Measurements from ENCODE around the gene MYRF. TPM values are rescaled to one million over a fixed set of nuclear protein-coding genes. Genes with fewer than 3 reads are reported as not detected.

The MYRF gene
- total RNA-seq, 1 donor from 2014 or later, result 1.6 TPM

GRCh38 chr11:61774411-61774810 is 22.0 kb downstream of the MYRF start:
- Mint-ChIP-seq H3K27ac (ENCODE audit: unreplicated experiment) (no peak overlapping the region), H3K27me3 (ENCODE audit: low read depth) (no peaks in the 10 kb centered on the region), H3K4me3 (ENCODE audit: unreplicated experiment) (no peak overlapping the region), H3K36me3 (ENCODE audit: low read depth) (no peaks in the 10 kb centered on the region), H3K4me1 (ENCODE audit: low read depth) (no peaks in the 10 kb centered on the region), H3K9me3 (ENCODE audit: low read depth) (no peaks in the 10 kb centered on the region)
- no peak for TF ChIP-seq CTCF (IDR thresholded peaks at IDR 0.05)
- no peak for DNase-seq (ENCODE audit: low spot score)

GRCh38 chr11:61775106-61775505 is 22.7 kb downstream of the MYRF start:
- no peak overlapping the region for H3K27ac Mint-ChIP-seq (ENCODE audit: unreplicated experiment)
- H3K9me3 Mint-ChIP-seq (ENCODE audit: low read depth), result no peaks in the 10 kb centered on the region
- H3K4me3 Mint-ChIP-seq (ENCODE audit: unreplicated experiment), result no peak overlapping the region
- no peak for DNase-seq (ENCODE audit: low spot score)
- no peaks in the 10 kb centered on the region for H3K27me3 Mint-ChIP-seq (ENCODE audit: low read depth)
- no peaks in the 10 kb centered on the region for H3K36me3 Mint-ChIP-seq (ENCODE audit: low read depth)
- no peak for TF ChIP-seq CTCF (IDR thresholded peaks at IDR 0.05)
- H3K4me1 Mint-ChIP-seq (ENCODE audit: low read depth), result no peaks in the 10 kb centered on the region

GRCh38 chr11:61775606-61776554 is 23.4 kb downstream of the MYRF start:
- no peaks in the 10 kb centered on the region for H3K4me1 Mint-ChIP-seq (ENCODE audit: low read depth)

GRCh38 chr11:61776561-61777075 is 24.2 kb downstream of the MYRF start:
- H3K4me3 Mint-ChIP-seq (ENCODE audit: unreplicated experiment), result no peak overlapping the region
- H3K27me3 Mint-ChIP-seq (ENCODE audit: low read depth), result no peaks in the 10 kb centered on the region
- peak; percentile 80 for TF ChIP-seq CTCF (IDR thresholded peaks at IDR 0.05)
- peak; percentile 77 for DNase-seq (ENCODE audit: low spot score)
- no peaks in the 10 kb centered on the region for H3K4me1 Mint-ChIP-seq (ENCODE audit: low read depth)
- H3K27ac Mint-ChIP-seq (ENCODE audit: unreplicated experiment), result no peak overlapping the region
- H3K36me3 Mint-ChIP-seq (ENCODE audit: low read depth), result no peaks in the 10 kb centered on the region
- no peaks in the 10 kb centered on the region for H3K9me3 Mint-ChIP-seq (ENCODE audit: low read depth)

More at GRCh38 chr11:61775606-61776554, 23.4 kb downstream of the MYRF start:
- TF ChIP-seq CTCF (IDR thresholded peaks at IDR 0.05), result no peak
- Mint-ChIP-seq H3K27ac (ENCODE audit: unreplicated experiment) (no peak overlapping the region), H3K4me3 (ENCODE audit: unreplicated experiment) (no peak overlapping the region), H3K27me3 (ENCODE audit: low read depth) (no peaks in the 10 kb centered on the region), H3K36me3 (ENCODE audit: low read depth) (no peaks in the 10 kb centered on the region), H3K9me3 (ENCODE audit: low read depth) (no peaks in the 10 kb centered on the region)
- DNase-seq (ENCODE audit: low spot score), result peak; percentile 90

- no peak overlapping the region for H3K27ac Mint-ChIP-seq (ENCODE audit: unreplicated experiment)
- peak; percentile 81 for DNase-seq (ENCODE audit: low spot score)
- no peak for TF ChIP-seq CTCF (IDR thresholded peaks at IDR 0.05)
- H3K27me3 Mint-ChIP-seq (ENCODE audit: low read depth), result no peaks in the 10 kb centered on the region
- no peaks in the 10 kb centered on the region for H3K9me3 Mint-ChIP-seq (ENCODE audit: low read depth)
- H3K36me3 Mint-ChIP-seq (ENCODE audit: low read depth), result no peaks in the 10 kb centered on the region
- H3K4me1 Mint-ChIP-seq (ENCODE audit: low read depth), result no peaks in the 10 kb centered on the region
- H3K4me3 Mint-ChIP-seq (ENCODE audit: unreplicated experiment), result no peak overlapping the region
Observed at GRCh38 chr11:61777234-61778090, 25.0 kb downstream of the MYRF start.
